ENCODE measurements around the gene MGAT1. TPM values are rescaled to one million over a fixed set of nuclear protein-coding genes. Genes with fewer than 3 reads are reported as not detected.

MGAT1 gene
- total RNA-seq, 2 experiments from 2014 or later: 93.2 to 125 TPM

DNA sequence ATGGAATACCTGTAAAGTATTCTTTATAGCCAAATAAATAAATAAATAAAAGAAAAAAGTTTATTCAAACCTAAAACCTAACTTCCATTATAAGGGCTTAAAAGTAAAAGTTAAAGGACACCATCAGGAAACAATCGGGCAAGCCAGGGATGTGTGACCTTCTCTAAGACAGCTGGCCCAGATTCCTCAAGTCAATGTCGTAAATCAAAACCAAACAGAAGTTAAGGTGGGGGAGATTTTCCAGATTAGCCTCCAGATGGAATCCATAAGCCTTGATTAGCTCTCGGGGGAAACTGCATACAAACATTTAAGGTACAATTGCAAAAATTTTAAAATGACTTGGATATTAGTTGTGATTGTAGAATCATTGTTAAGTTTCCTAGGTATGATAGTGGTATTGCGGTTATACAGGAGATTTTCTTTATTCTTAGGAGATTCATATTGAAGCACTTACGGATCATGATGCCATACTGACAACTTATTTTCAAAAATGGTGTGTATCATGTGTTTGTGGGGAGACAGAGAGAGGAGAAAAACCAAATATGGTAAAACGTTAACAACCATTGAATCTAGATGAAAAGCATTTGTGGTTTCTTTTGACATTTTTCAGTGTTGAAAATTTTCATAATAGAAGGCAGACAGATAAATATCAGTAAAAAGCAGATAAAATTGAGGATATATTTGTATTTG is 21.5 kb upstream of the MGAT1 start:
- ATAC-seq (no peak), DNase-seq (no peak)
- ChIA-PET CTCF (interaction anchor here (0.6 to 2.4 kb wide), 5 partner anchors 10 to 867 kb away, joined by 3 to 9 read pairs (median 4); no protein-coding TSS in a partner anchor), POLR2A (no interaction called here)
- Mint-ChIP-seq H3K4me3 (no peak overlapping the region), H3K9me3 (ENCODE audit: low read depth) (no peaks in the 10 kb centered on the region), H3K4me1 (peaks cover 51% of the 10 kb centered on the region), H3K27me3 (no peaks in the 10 kb centered on the region), H3K27ac (peak overlapping the region; percentile 52), H3K36me3 (ENCODE audit: low read depth) (peaks cover 4% of the 10 kb centered on the region)
- intact Hi-C loops (cut with DNase I, micrococcal nuclease): no loop called here

DNA sequence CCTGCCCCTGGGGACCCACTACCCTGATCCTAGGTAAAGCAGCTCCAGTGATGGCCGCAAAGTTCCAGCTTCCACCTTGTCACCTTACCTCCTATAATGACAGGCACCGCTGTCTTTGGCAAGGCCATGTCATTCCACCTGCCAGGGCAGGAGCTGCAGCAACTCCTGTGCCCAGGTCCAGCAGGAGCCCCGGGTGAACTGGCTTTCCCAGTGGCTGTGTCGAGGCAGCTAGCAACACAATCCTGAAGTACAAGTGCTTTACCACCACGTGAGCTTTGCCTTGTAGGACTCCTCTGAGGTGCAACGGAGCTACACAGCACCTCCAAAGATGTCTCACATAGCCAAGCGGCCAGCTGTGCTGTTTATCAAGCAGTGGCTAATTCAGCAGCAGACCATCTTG is 20.7 kb upstream of the MGAT1 start:
- intact Hi-C loops (cut with DNase I, micrococcal nuclease): no loop called here
- H3K27me3 Mint-ChIP-seq: no peaks in the 10 kb centered on the region
- ChIA-PET POLR2A (no interaction called here), CTCF (interaction anchor here (0.6 to 2.4 kb wide), 2 partner anchors 10 to 16 kb away, joined by 3 to 9 read pairs; no protein-coding TSS in a partner anchor)
- peaks cover 54% of the 10 kb centered on the region for H3K4me1 Mint-ChIP-seq
- peaks cover 2% of the 10 kb centered on the region for H3K36me3 Mint-ChIP-seq (ENCODE audit: low read depth)
- DNase-seq (no peak), ATAC-seq (no peak)
- no peaks in the 10 kb centered on the region for H3K9me3 Mint-ChIP-seq (ENCODE audit: low read depth)
- no peak overlapping the region for H3K4me3 Mint-ChIP-seq
- H3K27ac Mint-ChIP-seq: no peak overlapping the region

DNA sequence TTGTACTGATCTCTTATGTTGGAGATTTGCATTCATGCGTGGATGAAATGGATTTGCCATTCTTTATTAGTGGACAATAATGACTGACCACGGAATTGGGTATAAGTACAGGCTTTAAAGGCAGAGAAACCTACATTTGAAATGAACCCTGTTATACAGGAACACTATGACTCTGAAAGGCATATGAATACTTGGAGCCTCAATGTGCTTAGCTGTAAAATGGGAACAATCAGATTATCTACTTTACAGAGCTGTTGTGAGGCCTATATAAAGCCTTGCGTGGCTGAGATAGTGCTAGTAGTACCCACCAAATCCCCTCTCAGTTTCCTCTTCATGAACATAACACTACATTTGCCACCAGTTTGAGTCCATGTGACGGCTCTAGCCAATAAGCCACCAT is 18.9 kb upstream of the MGAT1 start:
- peaks cover 1% of the 10 kb centered on the region for H3K36me3 Mint-ChIP-seq (ENCODE audit: low read depth)
- CTCF ChIA-PET: interaction anchor here (0.6 to 1.3 kb wide), 7 partner anchors 8 to 364 kb away, joined by 3 to 4 read pairs (median 3); no protein-coding TSS in a partner anchor
- DNase-seq: no peak

DNA sequence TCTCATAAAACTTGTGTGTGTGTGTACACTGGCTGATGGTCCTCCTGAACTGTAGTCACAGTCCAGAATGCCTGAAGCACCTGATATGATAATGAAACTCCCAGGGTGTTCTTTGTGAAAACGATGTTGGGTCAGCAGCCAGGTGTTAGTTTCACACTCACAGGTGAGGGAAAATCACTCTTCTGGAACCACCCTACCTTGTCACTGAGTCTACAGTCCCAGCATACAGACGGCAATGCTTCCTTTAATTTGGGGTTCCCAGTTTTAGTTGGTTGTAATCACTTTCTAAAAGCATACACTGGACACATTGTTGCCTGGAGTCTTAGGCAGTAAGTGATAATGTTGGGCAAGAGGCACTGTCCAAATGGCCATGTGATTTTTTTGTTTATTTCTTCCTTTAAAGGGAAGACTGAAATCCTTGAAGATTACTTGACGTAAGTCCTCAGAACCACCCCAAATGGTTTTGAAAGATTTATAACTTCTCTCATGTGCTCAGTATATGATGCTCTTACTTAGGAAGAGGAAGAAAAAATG is 18.2 kb upstream of the MGAT1 start:
- Mint-ChIP-seq H3K27ac (no peak overlapping the region), H3K4me1 (peaks cover 63% of the 10 kb centered on the region), H3K9me3 (ENCODE audit: low read depth) (no peaks in the 10 kb centered on the region), H3K4me3 (no peak overlapping the region), H3K27me3 (no peaks in the 10 kb centered on the region), H3K36me3 (ENCODE audit: low read depth) (no peaks in the 10 kb centered on the region)
- ChIA-PET CTCF (interaction anchor here (0.6 to 1.3 kb wide), 6 partner anchors 8 to 365 kb away, joined by 3 to 4 read pairs (median 3); no protein-coding TSS in a partner anchor), POLR2A (no interaction called here)
- ATAC-seq: no peak
- intact Hi-C loops (cut with DNase I, micrococcal nuclease): no loop called here
- DNase-seq: no peak

More for the DNA sequence above, 18.9 kb upstream of the MGAT1 start:
- H3K27ac Mint-ChIP-seq: no peak overlapping the region
- peaks cover 65% of the 10 kb centered on the region for H3K4me1 Mint-ChIP-seq
- no peak overlapping the region for H3K4me3 Mint-ChIP-seq
- H3K9me3 Mint-ChIP-seq (ENCODE audit: low read depth): no peaks in the 10 kb centered on the region
- no peaks in the 10 kb centered on the region for H3K27me3 Mint-ChIP-seq
- intact Hi-C loops (cut with DNase I, micrococcal nuclease): no loop called here
- ATAC-seq: no peak
- POLR2A ChIA-PET: no interaction called here

DNA sequence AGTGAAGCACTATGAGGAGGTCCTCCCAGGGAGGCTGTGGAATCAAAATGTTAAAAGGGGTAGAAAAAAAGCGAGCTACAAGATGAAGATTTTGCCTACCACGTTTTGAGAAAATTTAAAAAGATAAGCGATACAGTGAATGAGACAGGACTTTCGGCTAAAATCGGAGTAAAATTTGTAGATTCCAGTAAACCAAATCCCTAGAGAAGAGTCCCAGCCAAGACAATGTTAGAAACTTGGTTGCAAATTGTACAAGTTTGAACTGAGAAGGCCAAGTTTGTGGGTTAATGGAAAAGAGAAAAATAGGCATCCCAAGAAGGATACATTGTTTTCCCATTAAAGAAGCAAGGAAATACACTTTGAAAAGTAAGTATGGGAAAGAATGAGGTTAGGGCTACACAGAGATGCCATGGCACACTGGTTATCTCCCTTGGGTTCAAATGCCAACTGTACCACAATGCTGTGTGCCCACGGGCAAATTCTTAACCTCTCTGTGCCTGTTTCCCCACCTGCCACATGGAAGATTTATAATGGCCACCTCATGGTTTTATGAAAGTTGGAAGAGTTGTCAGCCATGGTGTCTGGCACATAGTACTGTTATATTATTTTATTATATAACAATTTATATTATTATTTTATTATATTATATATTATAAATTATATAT is 16.2 kb upstream of the MGAT1 start:
- H3K36me3 Mint-ChIP-seq (ENCODE audit: low read depth): no peaks in the 10 kb centered on the region
- no peak for DNase-seq
- no peak overlapping the region for H3K27ac Mint-ChIP-seq
- intact Hi-C loops (cut with DNase I, micrococcal nuclease): no loop called here
- CTCF ChIA-PET: no interaction called here
- POLR2A ChIA-PET: interaction anchor here (0.7 kb wide), 1 partner anchor 12 kb away, joined by 3 read pairs; no protein-coding TSS in a partner anchor
- H3K4me3 Mint-ChIP-seq: no peak overlapping the region
- ATAC-seq: no peak
- peaks cover 62% of the 10 kb centered on the region for H3K4me1 Mint-ChIP-seq
- H3K9me3 Mint-ChIP-seq (ENCODE audit: low read depth): no peaks in the 10 kb centered on the region
- no peaks in the 10 kb centered on the region for H3K27me3 Mint-ChIP-seq

DNA sequence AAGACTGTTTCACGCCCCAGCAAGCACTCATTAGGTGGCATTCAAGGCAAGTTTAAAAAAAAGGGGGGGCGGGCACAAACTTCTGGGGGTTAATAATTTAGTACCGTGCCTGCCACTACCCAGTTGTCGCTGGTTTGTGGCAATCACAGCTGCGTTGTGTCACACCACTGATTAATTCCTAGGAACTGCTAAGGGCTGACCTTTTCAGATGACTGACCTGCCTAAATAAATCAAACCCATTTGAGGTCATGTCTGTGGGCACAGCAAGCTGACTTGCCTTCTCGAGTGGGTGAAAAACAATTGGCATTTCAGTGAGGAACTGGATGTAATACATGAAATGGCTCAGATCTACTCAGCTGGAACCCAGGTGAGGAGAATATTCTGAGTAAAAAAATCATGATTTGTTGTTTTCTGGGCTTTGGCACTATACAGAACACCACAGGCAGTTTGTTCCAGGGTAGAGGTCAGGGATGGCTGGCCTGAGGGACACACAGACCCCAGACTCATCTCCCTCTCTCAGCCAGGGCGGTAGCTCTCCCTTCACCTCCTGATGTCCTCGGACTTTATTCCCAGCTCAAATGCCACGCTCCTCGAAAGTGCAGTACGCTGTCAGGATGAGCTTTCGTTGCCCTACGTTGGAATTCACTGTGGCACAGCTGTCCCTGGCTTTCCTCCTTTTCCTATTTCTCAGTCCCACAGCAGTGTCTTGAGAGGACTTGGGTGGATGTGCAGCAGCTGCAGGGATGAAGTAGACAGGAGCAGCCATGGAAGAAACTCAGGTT is 15.5 kb upstream of the MGAT1 start:
- ATAC-seq (no peak), DNase-seq (no peak)
- intact Hi-C loops (cut with DNase I, micrococcal nuclease): no loop called here
- ChIA-PET POLR2A (interaction anchor here (0.5 to 1.0 kb wide), 3 partner anchors 12 to 432 kb away, joined by 3 to 6 read pairs (median 3); no protein-coding TSS in a partner anchor), CTCF (interaction anchor here (1.1 kb wide), 1 partner anchor 48 kb away, joined by 3 read pairs; no protein-coding TSS in a partner anchor)
- Mint-ChIP-seq H3K9me3 (ENCODE audit: low read depth) (no peaks in the 10 kb centered on the region), H3K4me1 (peaks cover 63% of the 10 kb centered on the region), H3K27me3 (no peaks in the 10 kb centered on the region), H3K4me3 (no peak overlapping the region), H3K36me3 (ENCODE audit: low read depth) (no peaks in the 10 kb centered on the region), H3K27ac (no peak overlapping the region)

DNA sequence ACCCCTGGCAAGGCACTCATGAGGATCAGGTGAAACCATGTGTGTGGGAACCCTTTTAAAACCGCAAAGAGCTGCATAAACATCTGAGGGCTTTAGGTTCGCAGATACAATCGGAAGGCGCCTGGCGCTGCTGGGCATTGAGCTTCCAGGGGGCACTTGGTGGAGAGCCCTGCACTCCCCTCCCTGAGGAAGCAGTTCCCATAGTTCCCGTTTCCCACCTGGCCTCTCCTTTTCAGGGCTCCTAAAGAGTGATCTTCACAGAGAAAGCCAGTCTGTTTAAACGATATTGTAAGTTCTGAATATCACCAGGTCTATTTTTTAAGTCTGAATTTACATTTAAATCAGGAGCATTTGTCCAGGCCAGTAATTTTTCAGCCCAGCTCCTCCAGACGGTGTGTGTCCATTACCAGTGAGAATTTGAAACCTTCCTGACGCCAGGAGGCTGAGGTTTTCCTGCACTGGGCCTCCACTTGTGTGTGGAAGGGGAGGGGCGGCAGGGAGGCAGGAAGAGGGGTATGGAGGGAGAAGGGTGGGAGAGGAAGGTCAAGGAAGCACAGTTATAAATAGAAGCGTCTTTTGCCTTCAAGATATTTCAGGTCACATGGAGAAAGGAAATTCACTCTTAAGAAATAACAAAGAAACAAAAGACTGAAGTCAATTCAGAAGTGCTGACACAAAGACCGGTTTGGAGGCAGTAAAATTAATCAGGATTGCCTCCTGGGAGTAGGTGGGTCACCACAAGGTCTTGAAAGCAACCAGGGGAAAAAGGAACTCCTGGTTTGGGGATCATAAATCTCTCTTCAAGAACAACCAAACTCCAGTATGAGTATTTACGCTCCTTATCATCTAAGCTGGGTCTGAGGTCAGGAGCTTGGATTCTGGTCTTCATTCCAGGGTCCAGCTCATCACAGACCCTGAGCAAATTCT is 14.3 kb upstream of the MGAT1 start:
- DNase-seq (no peak), ATAC-seq (peak; percentile 39)
- H3K4me1 Mint-ChIP-seq: peaks cover 69% of the 10 kb centered on the region
- peak overlapping the region; percentile 38 for H3K27ac Mint-ChIP-seq
- H3K27me3 Mint-ChIP-seq: no peaks in the 10 kb centered on the region
- no peaks in the 10 kb centered on the region for H3K9me3 Mint-ChIP-seq (ENCODE audit: low read depth)
- H3K4me3 Mint-ChIP-seq: peak overlapping the region; percentile 7
- ChIA-PET CTCF (interaction anchor here (0.6 to 1.1 kb wide), 5 partner anchors 8 to 129 kb away, joined by 3 to 4 read pairs (median 3); no protein-coding TSS in a partner anchor), POLR2A (interaction anchor here (0.6 to 1.2 kb wide), 3 partner anchors 13 to 375 kb away, joined by 3 to 5 read pairs (median 3); no protein-coding TSS in a partner anchor)
- H3K36me3 Mint-ChIP-seq (ENCODE audit: low read depth): no peaks in the 10 kb centered on the region
- intact Hi-C loops (cut with DNase I, micrococcal nuclease): no loop called here

DNA sequence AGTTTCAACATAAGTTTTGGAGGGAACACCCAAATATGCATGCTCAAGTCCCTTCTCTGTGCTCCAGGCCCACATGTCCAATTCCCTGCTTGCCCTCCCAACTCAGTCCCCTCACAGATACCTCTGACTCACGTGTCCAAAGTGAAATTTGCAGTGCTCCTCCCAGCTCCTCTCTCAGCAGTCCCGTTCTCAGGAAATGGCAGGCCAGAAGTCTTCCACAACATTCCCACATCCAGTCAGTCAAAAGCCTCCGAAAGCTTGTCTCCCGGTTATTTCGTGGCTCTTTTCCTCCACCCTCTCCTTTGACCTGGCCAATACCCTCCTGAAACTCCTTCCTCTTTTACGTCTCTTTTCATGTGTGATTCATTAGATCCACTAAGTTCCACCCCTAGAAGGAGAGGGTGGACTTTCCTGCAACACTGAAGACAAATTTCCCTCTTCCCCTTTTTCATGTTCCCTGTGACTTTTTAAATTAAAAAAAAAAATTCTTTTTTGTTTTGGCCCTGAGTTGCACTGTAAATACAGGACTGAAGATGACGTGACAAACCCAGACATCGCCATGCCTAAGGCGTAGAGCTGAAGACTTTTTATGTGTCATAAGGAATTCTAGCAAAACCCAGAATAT is 12.8 kb upstream of the MGAT1 start:
- POLR2A ChIA-PET: no interaction called here
- CTCF ChIA-PET: interaction anchor here (0.7 kb wide), 2 partner anchors 423 to 1201 kb away, joined by 3 read pairs; no protein-coding TSS in a partner anchor
- intact Hi-C loops (cut with DNase I, micrococcal nuclease): no loop called here
- H3K9me3 Mint-ChIP-seq (ENCODE audit: low read depth): no peaks in the 10 kb centered on the region
- peaks cover 70% of the 10 kb centered on the region for H3K4me1 Mint-ChIP-seq
- H3K27me3 Mint-ChIP-seq: no peaks in the 10 kb centered on the region
- H3K27ac Mint-ChIP-seq: no peak overlapping the region
- DNase-seq: no peak
- no peak for ATAC-seq
- no peaks in the 10 kb centered on the region for H3K36me3 Mint-ChIP-seq (ENCODE audit: low read depth)
- H3K4me3 Mint-ChIP-seq: no peak overlapping the region

DNA sequence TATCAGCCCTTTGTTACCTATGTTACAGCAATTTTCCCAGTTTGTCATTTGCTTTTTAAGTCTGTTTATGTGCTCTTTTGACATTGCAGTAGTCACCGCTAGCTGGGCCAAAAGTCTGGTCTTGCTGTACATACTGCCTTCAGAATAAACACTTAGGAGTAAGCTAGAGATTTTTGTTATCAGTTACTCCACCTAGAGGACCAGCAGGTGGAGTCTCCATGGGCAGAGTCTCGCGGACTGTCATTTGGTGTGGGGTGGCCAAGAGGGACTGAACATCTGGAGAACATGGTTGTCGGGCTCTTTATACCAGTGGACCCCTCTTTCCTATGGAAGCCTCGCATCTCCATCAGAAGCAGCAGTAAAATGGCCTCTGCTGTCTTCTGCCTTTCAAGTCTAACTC is 10.8 kb upstream of the MGAT1 start:
- H3K4me3 Mint-ChIP-seq: no peak overlapping the region
- ATAC-seq (no peak), DNase-seq (no peak)
- ChIA-PET POLR2A (interaction anchor here (0.6 to 1.5 kb wide), 2 partner anchors 10 to 394 kb away, joined by 5 read pairs; partner anchors contain the start of gene MGAT1), CTCF (interaction anchor here (1.4 to 1.9 kb wide), 5 partner anchors 8 to 27 kb away, joined by 3 to 9 read pairs (median 4); no protein-coding TSS in a partner anchor)
- H3K27ac Mint-ChIP-seq: peak overlapping the region; percentile 89
- intact Hi-C loops (cut with DNase I, micrococcal nuclease): loop anchor here in 1 of 2 experiments (5.0 kb wide), 1 partner anchor 1191 kb away; the partner anchor contains the start of gene HNRNPH1
- H3K36me3 Mint-ChIP-seq (ENCODE audit: low read depth): peaks cover 5% of the 10 kb centered on the region
- H3K27me3 Mint-ChIP-seq: no peaks in the 10 kb centered on the region
- peaks cover 70% of the 10 kb centered on the region for H3K4me1 Mint-ChIP-seq
- no peaks in the 10 kb centered on the region for H3K9me3 Mint-ChIP-seq (ENCODE audit: low read depth)
